T-cell (primary cell): ENCODE measurements around the gene GTF3A. TPM values are rescaled to one million over a fixed set of nuclear protein-coding genes. Genes with fewer than 3 reads are reported as not detected.

Source experiments
- ATAC-seq, 4 experiments: fragments of 200-7000 bp in 3 of 4; fragments of 150-1000 bp in 1 of 4; cut with Tn5 transposase; replicated peaks in 1 of 4; 1 replicate in 3 of 4; 2 replicates in 1 of 4; pipeline ENCODE4 v1.10.0; 2021; ENCODE audit warnings: moderate library complexity in 3 of 4, mild to moderate bottlenecking in 2 of 4, moderate number of reproducible peaks in 1 of 4
- CTCF ChIA-PET, 2 donors: fragments of 300-600 bp; sonication (Branson Sonifier 250); formaldehyde crosslinking; loops; one replicate each; lab custom pipeline; 2022; ENCODE audit warnings: antibody characterized with exemption in 2 of 2; lab: Charles Lee
- POLR2A ChIA-PET, 2 donors: fragments of 300-600 bp; sonication (Branson Sonifier 250); formaldehyde crosslinking; loops; one replicate each; lab custom pipeline; 2022; ENCODE audit warnings: antibody characterized with exemption in 2 of 2; lab: Charles Lee
- DNase-seq, 35 experiments: peaks; one replicate each; pipeline versions ENCODE4 v3.0.0 to v3.0.0-alpha.2; 2013 to 2023
- H3K27ac ChIP-seq: one replicate; pipeline ENCODE4 v1.5.1; 2013; ENCODE audit warnings: low read length
- H3K27me3 ChIP-seq, 2 experiments: replicated peaks in 1 of 2; 1 replicate in 1 of 2; 2 replicates in 1 of 2; pipeline versions ENCODE4 v1.6.1 to v1.7.0; 2013; ENCODE audit warnings: low read length in 1 of 2, mixed read lengths in 1 of 2; ENCODE audit not compliant: control insufficient read depth in 2 of 2, insufficient read depth in 2 of 2; ENCODE audit errors: extremely low read depth in 1 of 2
- H3K36me3 ChIP-seq, 2 donors: 1 replicate in 1 of 2; 2 replicates in 1 of 2; pipeline versions ENCODE4 v1.6.1 to v1.7.0; 2013; ENCODE audit warnings: low read length in 1 of 2; ENCODE audit not compliant: control insufficient read depth in 2 of 2, insufficient read depth in 1 of 2; ENCODE audit errors: extremely low read depth in 1 of 2
- H3K4me1 ChIP-seq, 2 experiments: 1 replicate in 1 of 2; 2 replicates in 1 of 2; pipeline versions ENCODE4 v1.6.1 to v1.7.0; 2013; ENCODE audit warnings: low read length in 2 of 2, mixed read lengths in 1 of 2; ENCODE audit not compliant: insufficient read depth in 2 of 2, control insufficient read depth in 1 of 2; ENCODE audit errors: extremely low read depth in 1 of 2
- H3K4me3 ChIP-seq, 2 donors: 1 replicate in 1 of 2; 2 replicates in 1 of 2; pipeline versions ENCODE4 v1.5.1 to v1.7.0; 2013; ENCODE audit warnings: mild to moderate bottlenecking in 2 of 2, low read length in 1 of 2, moderate library complexity in 1 of 2; ENCODE audit not compliant: control insufficient read depth in 1 of 2; ENCODE audit errors: extremely low read depth in 1 of 2
- H3K9me3 ChIP-seq: 2 replicates; pipeline ENCODE4 v1.7.0; 2013
- H3K27ac Mint-ChIP-seq, 2 donors: one replicate each; pipeline ENCODE4 v1.8.0; 2020 to 2021; ENCODE audit warnings: mild to moderate bottlenecking in 2 of 2, mixed read lengths in 2 of 2
- H3K27me3 Mint-ChIP-seq, 2 donors: one replicate each; pipeline ENCODE4 v1.8.0; 2021 to 2022; ENCODE audit warnings: mixed read lengths in 2 of 2
- H3K36me3 Mint-ChIP-seq: one replicate; pipeline ENCODE4 v1.8.0; 2021; ENCODE audit warnings: mixed read lengths
- H3K4me1 Mint-ChIP-seq, 3 donors: one replicate each; pipeline ENCODE4 v1.8.0; 2020 to 2022; ENCODE audit warnings: mixed read lengths in 3 of 3, mild to moderate bottlenecking in 1 of 3
- H3K4me3 Mint-ChIP-seq, 3 donors: one replicate each; pipeline ENCODE4 v1.8.0; 2020 to 2022; ENCODE audit warnings: mild to moderate bottlenecking in 3 of 3, mixed read lengths in 3 of 3, moderate library complexity in 3 of 3
- H3K9me3 Mint-ChIP-seq, 3 donors: one replicate each; pipeline ENCODE4 v1.8.0; 2020 to 2022; ENCODE audit warnings: mixed read lengths in 3 of 3
- WGBS: methylation state at CpG from one replicate; pipeline ENCODE4 v1.1.5; 2013; ENCODE audit warnings: missing lambda C conversion rate; ENCODE audit not compliant: insufficient coverage; 5-methylcytosine and 5-hydroxymethylcytosine counted together
- total RNA-seq, 35 experiments: library from RNA in 6 of 35; stranded (reverse) in 6 of 35; fragments of 120-200 nt in 1 of 35; gene quantifications; one replicate each; pipeline versions ENCODE4 v1.2.1 to v1.2.4 and lab custom pipeline; 2013 to 2026

Gene GTF3A
- total RNA-seq, 5 donors from 2014 or later (not counting 1 experiment from before 2014, with no cell fraction given), result 144 to 266 (median 229) TPM

DNA sequence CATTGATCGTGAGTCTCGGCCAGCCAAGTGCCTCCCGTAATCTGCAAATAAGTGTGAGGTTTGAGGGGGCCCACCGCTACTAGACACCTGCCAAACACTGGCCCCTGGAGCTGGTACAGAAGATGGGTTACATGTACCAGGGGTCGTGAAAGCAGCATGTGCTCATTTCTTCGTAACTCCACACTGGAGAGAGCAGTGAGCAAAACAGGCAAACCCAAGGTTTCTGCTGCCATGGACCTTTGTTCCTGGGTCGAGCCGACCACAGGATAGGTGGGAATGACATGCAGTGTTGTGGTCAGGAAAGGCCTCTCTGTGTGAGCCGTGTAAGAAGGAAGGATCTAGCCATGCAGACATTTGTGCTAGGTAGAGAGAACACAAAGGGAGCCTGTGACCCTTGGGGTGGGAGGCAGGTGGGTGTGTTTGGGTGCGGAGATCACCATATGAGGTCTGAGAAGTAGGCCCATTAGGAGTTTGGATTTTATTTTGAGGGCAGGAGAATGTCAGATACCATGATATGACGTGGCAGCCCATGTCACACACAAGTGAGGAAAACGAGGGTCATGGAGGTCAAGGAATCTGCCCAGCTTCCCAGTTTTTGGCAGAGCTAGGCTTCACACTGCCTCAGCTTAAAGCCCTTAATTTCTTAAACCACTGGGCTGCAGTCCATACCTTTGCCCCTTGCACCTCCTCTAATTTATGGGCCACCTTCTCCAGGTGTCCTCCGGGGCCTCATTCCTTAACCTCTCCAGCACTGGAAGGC is 919 bp downstream of the GTF3A start:
- H3K4me3 ChIP-seq, result peak overlapping the region; percentile 72 to 76
- Mint-ChIP-seq H3K9me3 (no peaks in the 10 kb centered on the region), H3K36me3 (peaks cover 28% of the 10 kb centered on the region), H3K4me3 (peak overlapping the region; percentile 84 to 87 (median 86)), H3K27me3 (no peaks in the 10 kb centered on the region), H3K27ac (peak overlapping the region; percentile 94 to 98), H3K4me1 (peaks cover 46 to 50% (median 46%) of the 10 kb centered on the region in 3 donors)
- no peaks in the 10 kb centered on the region for H3K27me3 ChIP-seq
- peak in 2 of 4 experiments; percentile 0 for ATAC-seq
- H3K4me1 ChIP-seq, result peaks cover 30 to 49% of the 10 kb centered on the region in 2 experiments
- H3K9me3 ChIP-seq, result no peaks in the 10 kb centered on the region
- H3K36me3 ChIP-seq, result peaks cover 9 to 27% of the 10 kb centered on the region in 2 donors
- CTCF ChIA-PET, result interaction anchor here (1.0 to 4.3 kb wide), 18 partner anchors 10 to 559 kb away, joined by 3 to 29 read pairs (median 4); partner anchors contain the start of gene MTIF3 (in 2 of the 2)
- POLR2A ChIA-PET, result interaction anchor here (0.5 to 1.8 kb wide), 10 partner anchors 10 to 402 kb away, joined by 3 to 11 read pairs (median 4); partner anchors contain the start of genes LNX2 (in 1 of the 2) and MTIF3 (in 1 of the 2)
- 19% methylated on average over 12 of the region's 13 CpGs for WGBS
- peak overlapping the region; percentile 95 for H3K27ac ChIP-seq
- DNase-seq, result peak in 6 of 35 experiments; percentile 10 to 34 (median 22)

DNA sequence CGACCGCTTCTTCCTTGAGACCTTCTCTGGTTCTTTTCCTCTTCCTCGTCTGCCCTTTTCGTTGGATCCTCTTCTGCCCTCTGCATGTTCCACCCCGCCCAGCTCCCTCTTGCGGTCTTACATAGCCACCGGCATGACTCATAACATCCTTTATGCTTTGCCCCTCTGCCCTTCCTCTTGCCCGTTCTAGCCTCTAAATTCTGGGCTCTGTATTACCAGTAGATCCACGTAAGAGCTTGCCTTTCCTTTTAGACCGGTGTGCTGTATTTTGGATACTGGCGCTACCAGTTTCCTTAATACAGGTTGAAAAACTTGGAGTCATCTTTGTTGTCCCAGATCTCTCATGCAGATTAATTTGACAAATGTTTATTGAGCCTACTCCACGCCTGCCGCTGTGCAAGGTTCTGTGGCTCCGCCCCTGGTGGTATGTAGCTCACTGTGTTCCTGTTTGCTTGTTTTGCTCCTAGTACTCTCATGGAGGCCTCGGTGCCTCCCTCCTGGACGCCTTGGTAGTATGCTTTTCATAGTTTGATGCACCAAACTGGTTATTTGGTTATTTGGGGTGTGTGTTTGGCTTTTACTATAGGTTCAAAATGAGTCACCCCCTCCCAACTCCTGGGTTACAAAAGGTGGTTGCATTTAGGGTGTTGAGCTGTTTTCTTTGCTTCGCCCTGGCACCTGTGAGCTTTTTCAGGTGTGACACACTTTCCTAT is 1.7 kb downstream of the GTF3A start:
- peaks cover 53 to 57% (median 53%) of the 10 kb centered on the region in 3 donors for H3K4me1 Mint-ChIP-seq
- Histone ChIP-seq H3K4me1 (peaks cover 30 to 49% of the 10 kb centered on the region in 2 experiments), H3K36me3 (peaks cover 9 to 34% of the 10 kb centered on the region in 2 donors), H3K9me3 (no peaks in the 10 kb centered on the region), H3K27ac (peak overlapping the region; percentile 95), H3K4me3 (peak overlapping the region; percentile 72 to 76), H3K27me3 (no peaks in the 10 kb centered on the region)
- peaks cover 36% of the 10 kb centered on the region for H3K36me3 Mint-ChIP-seq
- ChIA-PET POLR2A (interaction anchor here (0.5 to 1.8 kb wide), 11 partner anchors 9 to 292 kb away, joined by 3 to 11 read pairs (median 4); partner anchors contain the start of genes MTIF3 (in 2 of the 2) and LNX2 (in 1 of the 2)), CTCF (interaction anchor here (0.6 to 4.3 kb wide), 19 partner anchors 9 to 558 kb away, joined by 3 to 29 read pairs (median 4); partner anchors contain the start of gene MTIF3 (in 2 of the 2))
- no peaks in the 10 kb centered on the region for H3K9me3 Mint-ChIP-seq
- H3K4me3 Mint-ChIP-seq, result peak overlapping the region; percentile 84 to 87 (median 86)
- peak overlapping the region; percentile 94 to 98 for H3K27ac Mint-ChIP-seq
- DNase-seq (peak; percentile 57 to 87 (median 70)), ATAC-seq (peak; percentile 65 to 74 (median 70))
- WGBS, result 0% methylated on average over 12 of the region's 17 CpGs
- H3K27me3 Mint-ChIP-seq, result no peaks in the 10 kb centered on the region

DNA sequence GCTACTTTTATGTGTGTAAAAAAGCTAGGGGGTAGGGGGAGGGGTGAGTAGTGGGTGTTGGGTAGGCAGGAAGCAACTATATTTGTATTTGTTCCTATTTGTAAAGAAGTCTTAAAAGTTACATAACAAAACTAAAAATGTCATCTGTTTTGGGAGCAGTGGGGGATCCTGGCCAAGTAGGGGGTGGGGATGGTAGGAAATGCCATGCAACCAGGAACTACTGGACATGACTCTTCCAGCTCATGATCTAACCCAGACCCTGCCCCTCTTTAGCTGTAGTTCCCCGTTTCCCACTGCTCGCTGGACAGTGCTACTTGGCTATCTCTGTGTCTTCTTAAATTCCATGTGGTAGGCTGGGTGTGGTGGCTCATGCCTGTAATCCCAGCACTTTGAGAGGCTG is 3.2 kb downstream of the GTF3A start:
- Histone ChIP-seq H3K27ac (peak overlapping the region; percentile 95), H3K27me3 (no peaks in the 10 kb centered on the region), H3K9me3 (no peaks in the 10 kb centered on the region), H3K4me3 (peak overlapping the region; percentile 72 to 76), H3K4me1 (peaks cover 30 to 58% of the 10 kb centered on the region in 2 experiments), H3K36me3 (peaks cover 9 to 46% of the 10 kb centered on the region in 2 donors)
- peak overlapping the region; percentile 84 to 87 (median 86) for H3K4me3 Mint-ChIP-seq
- DNase-seq (no peak), ATAC-seq (no peak)
- no CpG with 5 or more reads among the region's 2 CpGs for WGBS
- H3K9me3 Mint-ChIP-seq, result no peaks in the 10 kb centered on the region
- H3K27me3 Mint-ChIP-seq, result no peaks in the 10 kb centered on the region
- ChIA-PET POLR2A (interaction anchor here in 1 of 2 donors (0.6 to 0.8 kb wide), 2 partner anchors 17 to 1062 kb away, joined by 3 read pairs; no protein-coding TSS in a partner anchor), CTCF (interaction anchor here (1.5 to 4.3 kb wide), 5 partner anchors 16 to 28 kb away, joined by 7 to 29 read pairs (median 25); partner anchors contain the start of gene MTIF3 (in 1 of the 2))
- peak overlapping the region; percentile 94 to 98 for H3K27ac Mint-ChIP-seq
- H3K4me1 Mint-ChIP-seq, result peaks cover 63 to 73% (median 69%) of the 10 kb centered on the region in 3 donors
- peaks cover 49% of the 10 kb centered on the region for H3K36me3 Mint-ChIP-seq

DNA sequence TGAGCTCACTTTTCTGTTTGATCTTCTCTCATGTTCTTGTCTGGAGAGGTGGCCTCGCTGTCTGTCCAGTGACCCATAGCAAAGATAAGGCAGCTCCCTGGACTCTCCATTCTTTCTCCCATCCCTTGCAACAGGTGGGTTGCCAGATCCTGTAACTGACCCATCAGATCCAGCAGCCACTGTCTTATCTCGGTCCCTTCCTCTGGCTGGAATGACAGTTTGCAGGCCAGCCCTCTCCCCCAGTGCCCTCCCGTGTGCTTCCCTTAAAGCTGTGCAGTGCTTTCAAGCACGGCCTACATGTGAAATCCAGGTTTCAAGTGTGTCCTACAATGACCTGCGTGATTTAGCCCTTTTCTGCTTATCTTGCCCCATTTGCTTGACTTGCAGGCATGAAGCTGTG is 3.7 kb downstream of the GTF3A start:
- no peaks in the 10 kb centered on the region for H3K9me3 ChIP-seq
- H3K27me3 ChIP-seq, result no peaks in the 10 kb centered on the region
- POLR2A ChIA-PET, result no interaction called here
- Mint-ChIP-seq H3K36me3 (peaks cover 54% of the 10 kb centered on the region), H3K27ac (peak overlapping the region; percentile 94 to 98), H3K4me1 (peaks cover 65 to 78% (median 71%) of the 10 kb centered on the region in 3 donors), H3K4me3 (peak overlapping the region; percentile 71 to 87 (median 84)), H3K9me3 (no peaks in the 10 kb centered on the region), H3K27me3 (no peaks in the 10 kb centered on the region)
- peaks cover 30 to 61% of the 10 kb centered on the region in 2 experiments for H3K4me1 ChIP-seq
- H3K36me3 ChIP-seq, result peaks cover 9 to 52% of the 10 kb centered on the region in 2 donors
- CTCF ChIA-PET, result interaction anchor here (1.4 to 4.3 kb wide), 5 partner anchors 16 to 27 kb away, joined by 4 to 29 read pairs (median 13); no protein-coding TSS in a partner anchor
- peak overlapping the region in 1 of 2 donors; percentile 12 for H3K4me3 ChIP-seq
- no peak for ATAC-seq
- DNase-seq, result no peak
- H3K27ac ChIP-seq, result peak overlapping the region; percentile 95
- 91% methylated on average over 5 of the region's 5 CpGs for WGBS

- Mint-ChIP-seq H3K36me3 (peaks cover 76% of the 10 kb centered on the region), H3K4me1 (peaks cover 46 to 69% (median 64%) of the 10 kb centered on the region in 3 donors), H3K9me3 (no peaks in the 10 kb centered on the region), H3K4me3 (peak overlapping the region in 2 of 3 donors; percentile 11 to 25), H3K27me3 (no peaks in the 10 kb centered on the region), H3K27ac (peak overlapping the region; percentile 78 to 83)
- CTCF ChIA-PET, result interaction anchor here in 1 of 2 donors (0.8 to 1.8 kb wide), 2 partner anchors 8 to 18 kb away, joined by 3 to 7 read pairs; partner anchors contain the start of genes GTF3A and MTIF3
- WGBS, result 75% methylated on average over 1 of the region's 3 CpGs
- POLR2A ChIA-PET, result interaction anchor here in 1 of 2 donors (0.8 kb wide), 1 partner anchor 19 kb away, joined by 5 read pairs; no protein-coding TSS in a partner anchor
- no peak for DNase-seq
- Histone ChIP-seq H3K4me3 (no peak overlapping the region), H3K4me1 (peaks cover 5 to 34% of the 10 kb centered on the region in 2 experiments), H3K9me3 (no peaks in the 10 kb centered on the region), H3K27me3 (no peaks in the 10 kb centered on the region), H3K27ac (peak overlapping the region; percentile 71), H3K36me3 (peaks cover 12 to 85% of the 10 kb centered on the region in 2 donors)
- no peak for ATAC-seq
Observed at GRCh38 chr13:27432180-27432579, 7.8 kb downstream of the GTF3A start.
